GM12874 (cell line): ENCODE measurements around the gene LURAP1L.

Source experiments
- CTCF ChIP-seq: IDR thresholded peaks from 2 replicates; pipeline ENCODE4 v1.5.1; 2011; ENCODE audit warnings: low read depth, mild to moderate bottlenecking, control low read depth, low read length, moderate library complexity; ENCODE audit not compliant: insufficient read depth

The LURAP1L gene

GRCh38 chr9:12859704-12860251, 85.0 kb downstream of the LURAP1L start:
- TF ChIP-seq CTCF, result no peak

GRCh38 chr9:12860998-12861397, 86.2 kb downstream of the LURAP1L start:
- no peak for TF ChIP-seq CTCF

- no peak for TF ChIP-seq CTCF
Measured at GRCh38 chr9:12862611-12863410, 88.0 kb downstream of the LURAP1L start.

GRCh38 chr9:12863618-12864017, 88.8 kb downstream of the LURAP1L start:
- no peak for TF ChIP-seq CTCF
